Prostate gland (tissue), 2 donors: ENCODE results near the gene B4GALT4.

Experiments
- POLR2A ChIP-seq: fragments of 450-650 bp; IDR thresholded peaks from one replicate; pipeline ENCODE4 v1.6.1; 2016; ENCODE audit warnings: antibody characterized with exemption, mild to moderate bottlenecking
- POLR2AphosphoS5 ChIP-seq: sonication (generic); formaldehyde crosslinking; IDR thresholded peaks from one replicate; pipeline ENCODE4 v1.6.1; 2017; ENCODE audit warnings: antibody characterized with exemption
- TF ChIP-seq, protein P1 (sequence below), 4 experiments: fragments of 200-600 bp in 2 of 4; fragments of 450-650 bp in 2 of 4; sonication (generic) in 2 of 4; IDR thresholded peaks; 1 replicate in 3 of 4; 2 replicates in 1 of 4; pipeline ENCODE4 v1.5.1; 2016 to 2019; ENCODE audit warnings: antibody characterized with exemption in 4 of 4, mild to moderate bottlenecking in 2 of 4, moderate library complexity in 2 of 4

DNA sequence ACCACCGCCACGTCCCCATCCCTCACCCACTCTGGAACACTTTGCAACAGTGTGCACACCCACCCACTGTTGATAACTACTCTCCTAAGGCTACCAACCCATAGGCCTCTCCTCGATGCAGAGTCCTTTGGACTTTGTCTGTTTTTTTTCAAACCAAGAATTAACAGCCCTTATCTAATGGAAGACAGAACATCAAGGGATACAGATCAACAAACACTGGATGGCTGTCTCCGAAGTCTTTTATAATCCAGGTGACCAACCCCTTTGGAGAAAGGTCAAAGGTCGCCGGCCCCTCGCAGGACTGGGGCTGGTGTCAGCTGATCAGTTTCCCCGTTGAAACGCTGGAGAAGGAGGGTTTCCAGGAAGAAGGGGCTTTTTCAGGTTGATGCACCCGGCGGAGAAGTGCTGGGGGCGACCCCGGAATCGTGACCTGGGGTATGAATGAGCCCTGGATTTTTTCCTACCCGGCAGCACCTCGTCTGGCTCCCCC is 532 bp downstream of the B4GALT4 start:
- TF ChIP-seq, protein P1, sequence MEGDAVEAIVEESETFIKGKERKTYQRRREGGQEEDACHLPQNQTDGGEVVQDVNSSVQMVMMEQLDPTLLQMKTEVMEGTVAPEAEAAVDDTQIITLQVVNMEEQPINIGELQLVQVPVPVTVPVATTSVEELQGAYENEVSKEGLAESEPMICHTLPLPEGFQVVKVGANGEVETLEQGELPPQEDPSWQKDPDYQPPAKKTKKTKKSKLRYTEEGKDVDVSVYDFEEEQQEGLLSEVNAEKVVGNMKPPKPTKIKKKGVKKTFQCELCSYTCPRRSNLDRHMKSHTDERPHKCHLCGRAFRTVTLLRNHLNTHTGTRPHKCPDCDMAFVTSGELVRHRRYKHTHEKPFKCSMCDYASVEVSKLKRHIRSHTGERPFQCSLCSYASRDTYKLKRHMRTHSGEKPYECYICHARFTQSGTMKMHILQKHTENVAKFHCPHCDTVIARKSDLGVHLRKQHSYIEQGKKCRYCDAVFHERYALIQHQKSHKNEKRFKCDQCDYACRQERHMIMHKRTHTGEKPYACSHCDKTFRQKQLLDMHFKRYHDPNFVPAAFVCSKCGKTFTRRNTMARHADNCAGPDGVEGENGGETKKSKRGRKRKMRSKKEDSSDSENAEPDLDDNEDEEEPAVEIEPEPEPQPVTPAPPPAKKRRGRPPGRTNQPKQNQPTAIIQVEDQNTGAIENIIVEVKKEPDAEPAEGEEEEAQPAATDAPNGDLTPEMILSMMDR (IDR thresholded peaks at IDR 0.05): no peak
- TF ChIP-seq POLR2AphosphoS5: no peak
- TF ChIP-seq POLR2A: no peak
